K562 (cell line): ENCODE results near the gene REG4. TPM values are rescaled to one million over a fixed set of nuclear protein-coding genes. Genes with fewer than 3 reads are reported as not detected.
A peak's percentile ranks its signal among the peaks of the same experiment; 100 is the strongest.

Source experiments
- ATF2 ChIP-seq: sonication (generic); formaldehyde crosslinking; IDR thresholded peaks from 2 replicates; pipeline ENCODE4 v1.8.1; 2022; ENCODE audit warnings: missing genetic modification reagents
- CBX5 ChIP-seq: IDR thresholded peaks from 2 replicates; pipeline ENCODE4 v1.6.1; 2014; ENCODE audit warnings: low read depth, borderline replicate concordance
- CEBPG ChIP-seq, 3 experiments: fragments of 200-800 bp in 1 of 3; sonication (Bioruptor generic) in 1 of 3; sonication (generic) in 1 of 3; formaldehyde crosslinking in 1 of 3; IDR thresholded peaks in 2 of 3; conservative IDR thresholded peaks in 1 of 3; 2 replicates each; pipeline versions ENCODE4 v1.6.1 to v1.8.0; 2016 to 2022; ENCODE audit warnings: missing compliant biosample characterization in 2 of 3, missing genetic modification characterization in 2 of 3, mild to moderate bottlenecking in 1 of 3, missing genetic modification reagents in 1 of 3
- E2F5 ChIP-seq: sonication (generic); formaldehyde crosslinking; IDR thresholded peaks from 2 replicates; pipeline ENCODE4 v1.8.0; 2022; ENCODE audit warnings: mild to moderate bottlenecking, missing genetic modification reagents
- FOXJ3 ChIP-seq: sonication (generic); formaldehyde crosslinking; IDR thresholded peaks from 2 replicates; pipeline ENCODE4 v1.4.0; 2020; ENCODE audit warnings: mild to moderate bottlenecking, missing genetic modification reagents
- HCFC1 ChIP-seq: IDR thresholded peaks from 2 replicates; pipeline ENCODE4 v1.6.1; 2012; ENCODE audit warnings: low read depth, low read length, improper control_type of control experiment
- HIVEP1 ChIP-seq: fragments of 250-450 bp; sonication (Bioruptor Pico); IDR thresholded peaks from 2 replicates; pipeline ENCODE4 v1.4.0; 2020; ENCODE audit warnings: mild to moderate bottlenecking
- MBD1 ChIP-seq: fragments of 250-450 bp; sonication (Bioruptor Pico); IDR thresholded peaks from 2 replicates; pipeline ENCODE4 v1.8.0; 2022; ENCODE audit warnings: inconsistent platforms
- NCOA1 ChIP-seq: fragments of 450-650 bp; IDR thresholded peaks from 2 replicates; pipeline ENCODE4 v1.6.1; 2016; ENCODE audit warnings: low read depth
- POLR2B ChIP-seq: fragments of 450-650 bp; IDR thresholded peaks from 2 replicates; pipeline ENCODE4 v1.6.1; 2018; ENCODE audit warnings: low read depth; ENCODE audit not compliant: partially characterized antibody
- SNIP1 ChIP-seq: fragments of 450-650 bp; IDR thresholded peaks from 2 replicates; pipeline ENCODE4 v1.7.1; 2017; ENCODE audit warnings: low read depth, mild to moderate bottlenecking
- U2AF2 ChIP-seq: fragments of 200-400 bp; formaldehyde crosslinking; optimal IDR thresholded peaks from 2 replicates; pipeline ENCODE3; 2017; ENCODE audit warnings: low read depth, mild to moderate bottlenecking, low read length
- ZHX1 ChIP-seq: fragments of 150-350 bp; conservative IDR thresholded peaks from 2 replicates; pipeline ENCODE4 v1.6.1; 2014; ENCODE audit warnings: low read length
- ZNF23 ChIP-seq: fragments of 250-450 bp; sonication (Bioruptor Pico); IDR thresholded peaks from 2 replicates; pipeline ENCODE4 v1.4.0; 2020; ENCODE audit warnings: mild to moderate bottlenecking
- ZNF408 ChIP-seq: fragments of 250-450 bp; sonication (Bioruptor Pico); IDR thresholded peaks from 2 replicates; pipeline ENCODE4 v1.4.0; 2020; ENCODE audit warnings: low read depth, mild to moderate bottlenecking, moderate library complexity
- ZNF766 ChIP-seq: fragments of 200-800 bp; sonication (Bioruptor generic); conservative IDR thresholded peaks from 2 replicates; pipeline ENCODE4 v1.6.1; 2016; ENCODE audit warnings: missing genetic modification characterization, missing compliant biosample characterization
- ZSCAN29 ChIP-seq: fragments of 450-650 bp; IDR thresholded peaks from 2 replicates; pipeline ENCODE4 v1.6.1; 2017
- polyA plus RNA-seq, 8 experiments: library from polyadenylated mRNA; depleted of rRNA in 4 of 8; stranded (reverse) in 5 of 8; unstranded in 3 of 8; fragments of >200 nt; fragmentation: Nextera tagmentation in 2 of 8; fragmentation: Illumina TruSeq in 1 of 8; extraction: Ambion mirVana in 2 of 8; extraction: Trizol in 1 of 8; gene quantifications; 2 replicates each; pipeline versions ENCODE4 v1.2.1 to v1.2.3, GENCODE V29; 2011 to 2014; ENCODE audit warnings: inconsistent platforms in 1 of 8, missing spikeins in 1 of 8
- total RNA-seq, 7 experiments: library from RNA; depleted of rRNA in 6 of 7; stranded (reverse); fragments of >200 nt in 6 of 7; fragmentation: Illumina TruSeq in 2 of 7; extraction: Trizol in 2 of 7; gene quantifications; 2 replicates each; pipeline versions ENCODE4 v1.2.1 to v1.2.3, GENCODE V29; 2011 to 2021; ENCODE audit warnings: low replicate concordance in 1 of 7
- TF ChIP-seq, protein P1 (sequence below): sonication (generic); formaldehyde crosslinking; IDR thresholded peaks from 2 replicates; pipeline ENCODE4 v1.8.1; 2023; ENCODE audit warnings: mild to moderate bottlenecking, missing genetic modification reagents

The REG4 gene
- total and polyA plus RNA-seq, 9 of the 15 experiments (the other 6 are each of a cell fraction or from before 2014, with no cell fraction given): not detected

- TF ChIP-seq HCFC1 (no peak), CBX5 (no peak), ZNF766 (CRISPR knock-in tag) (peak; percentile 69), ATF2 (CRISPR knock-in tag) (no peak), ZNF23 (CRISPR knock-in tag) (no peak), FOXJ3 (CRISPR knock-in tag) (no peak), CEBPG (CRISPR knock-in tag; IDR thresholded peaks at IDR 0.05) (peak; percentile 25; the same call in 1 of the 2 replicates), CEBPG (tag; conservative IDR thresholded peaks at IDR 0.05 in 1 of 2, IDR thresholded peaks at IDR 0.05 in 1 of 2) (peak; percentile 95 to 99), U2AF2 (no peak), E2F5 (no peak), ZSCAN29 (no peak), SNIP1 (no peak), NCOA1 (no peak), ZNF408 (CRISPR knock-in tag) (no peak), HIVEP1 (CRISPR knock-in tag) (no peak), ZHX1 (no peak), MBD1 (no peak), POLR2B (no peak)
- TF ChIP-seq, protein P1, sequence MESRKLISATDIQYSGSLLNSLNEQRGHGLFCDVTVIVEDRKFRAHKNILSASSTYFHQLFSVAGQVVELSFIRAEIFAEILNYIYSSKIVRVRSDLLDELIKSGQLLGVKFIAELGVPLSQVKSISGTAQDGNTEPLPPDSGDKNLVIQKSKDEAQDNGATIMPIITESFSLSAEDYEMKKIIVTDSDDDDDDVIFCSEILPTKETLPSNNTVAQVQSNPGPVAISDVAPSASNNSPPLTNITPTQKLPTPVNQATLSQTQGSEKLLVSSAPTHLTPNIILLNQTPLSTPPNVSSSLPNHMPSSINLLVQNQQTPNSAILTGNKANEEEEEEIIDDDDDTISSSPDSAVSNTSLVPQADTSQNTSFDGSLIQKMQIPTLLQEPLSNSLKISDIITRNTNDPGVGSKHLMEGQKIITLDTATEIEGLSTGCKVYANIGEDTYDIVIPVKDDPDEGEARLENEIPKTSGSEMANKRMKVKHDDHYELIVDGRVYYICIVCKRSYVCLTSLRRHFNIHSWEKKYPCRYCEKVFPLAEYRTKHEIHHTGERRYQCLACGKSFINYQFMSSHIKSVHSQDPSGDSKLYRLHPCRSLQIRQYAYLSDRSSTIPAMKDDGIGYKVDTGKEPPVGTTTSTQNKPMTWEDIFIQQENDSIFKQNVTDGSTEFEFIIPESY (CRISPR knock-in tag): no peak
These were observed 27.7 kb downstream of the REG4 start (continued) for GRCh38 chr1:119783354-119784185.
